Natural killer cell treated with Interleukin-12 subunit alpha and Interleukin-12 subunit beta and Interleukin-15 and Interleukin-18, amount 100 ng/mL, for 72 hours (primary cell): Measurements from ENCODE around the gene POU4F2. TPM values are rescaled to one million over a fixed set of nuclear protein-coding genes. Genes with fewer than 3 reads are reported as not detected.

Experiments used
- total RNA-seq, 2 donors: library from RNA; stranded (reverse); gene quantifications; one replicate each; pipeline ENCODE4 v1.2.3, GENCODE V29; 2022

Gene POU4F2
- total RNA-seq, 2 donors from 2014 or later, result not detected

Other genes starting within 250 kb of the POU4F2 start
- gene SLC10A7, start 117.0 kb upstream of the POU4F2 start, total RNA-seq, result 10 to 100 TPM; 31.1 to 33.9 TPM